ENCODE measurements around the gene ELOF1.
"Not testable (repeated sequence)": the region's sequence is repeated elsewhere in the genome, so short reads cannot be mapped to it uniquely, and the experiment has no call there.

The ELOF1 gene

DNA sequence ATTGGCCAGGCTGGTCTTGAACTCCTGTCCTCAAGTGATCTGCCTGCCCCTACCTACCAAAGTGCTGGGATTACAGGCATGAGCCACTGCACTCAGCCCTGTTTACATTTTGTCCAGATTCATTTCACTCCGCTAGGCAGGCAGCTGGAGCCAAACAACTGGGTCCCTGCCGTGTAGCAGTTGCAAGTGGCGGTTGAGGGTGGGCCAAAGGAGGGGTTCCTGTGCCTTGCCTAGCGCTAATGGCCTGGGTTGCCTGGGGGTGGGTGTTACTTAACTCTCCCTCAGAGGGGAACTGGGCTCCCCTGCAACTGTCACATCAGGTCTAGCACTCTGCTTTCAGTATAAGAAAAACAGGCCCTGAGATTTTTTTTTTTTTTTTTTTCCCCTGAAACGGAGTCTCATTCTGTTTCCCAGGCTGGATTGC, 11.0 kb upstream of the ELOF1 start:
- DNase-seq (ENCODE audit: low read depth in 2 of 2): no peak

DNA sequence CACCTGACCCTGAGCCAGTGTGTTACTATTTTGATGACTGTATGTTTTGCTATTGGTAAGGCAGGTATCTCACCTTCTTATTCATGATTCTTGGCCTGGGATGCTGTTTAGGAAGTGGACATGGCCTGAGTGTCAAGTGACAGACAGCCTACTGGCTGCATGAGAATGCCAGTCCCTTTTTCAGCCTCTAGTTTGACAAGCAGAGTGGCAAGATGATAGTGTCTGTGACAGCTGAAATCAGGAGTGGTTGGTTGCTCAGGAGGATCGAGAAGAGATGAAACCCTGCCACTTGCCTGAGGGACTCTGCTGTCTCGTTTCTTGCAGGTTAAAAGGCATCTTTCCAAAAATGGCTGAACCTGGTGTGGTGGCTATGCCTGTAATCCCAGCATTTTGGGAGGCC, 7.1 kb upstream of the ELOF1 start:
- no peak for DNase-seq (ENCODE audit: low read depth in 2 of 2)

DNA sequence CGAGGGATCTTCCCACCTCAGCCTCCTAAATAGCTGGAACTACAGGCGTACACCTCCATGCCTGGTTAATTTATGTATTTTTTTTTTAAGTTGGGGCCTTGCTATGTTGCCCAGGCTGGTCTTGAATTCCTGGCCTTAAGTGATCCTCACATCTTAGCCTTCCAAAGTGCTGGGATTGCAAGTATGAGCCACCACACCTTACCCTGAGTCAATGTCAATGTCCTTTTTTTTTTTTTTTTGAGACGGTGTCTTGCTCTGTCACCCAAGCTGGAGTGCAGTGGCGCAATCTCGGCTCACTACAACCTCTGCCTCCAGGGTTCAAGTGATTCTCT, 6.6 kb upstream of the ELOF1 start:
- not testable (repeated sequence) for DNase-seq (ENCODE audit: low read depth in 2 of 2)

GRCh38 chr19:11564082-11564807, 5.2 kb upstream of the ELOF1 start:
- not testable (repeated sequence) for DNase-seq (ENCODE audit: low read depth in 2 of 2)

- no peak for DNase-seq (ENCODE audit: low read depth in 2 of 2)
These were observed 4.5 kb upstream of the ELOF1 start for GRCh38 chr19:11563532-11563931.

GRCh38 chr19:11560404-11561051, 1.5 kb upstream of the ELOF1 start:
- DNase-seq (ENCODE audit: low read depth in 2 of 2): peak in 1 of 2 donors; percentile 48

- DNase-seq (ENCODE audit: low read depth in 2 of 2): no peak
These were observed 2.2 kb downstream of the ELOF1 start for GRCh38 chr19:11556634-11557420.

DNA sequence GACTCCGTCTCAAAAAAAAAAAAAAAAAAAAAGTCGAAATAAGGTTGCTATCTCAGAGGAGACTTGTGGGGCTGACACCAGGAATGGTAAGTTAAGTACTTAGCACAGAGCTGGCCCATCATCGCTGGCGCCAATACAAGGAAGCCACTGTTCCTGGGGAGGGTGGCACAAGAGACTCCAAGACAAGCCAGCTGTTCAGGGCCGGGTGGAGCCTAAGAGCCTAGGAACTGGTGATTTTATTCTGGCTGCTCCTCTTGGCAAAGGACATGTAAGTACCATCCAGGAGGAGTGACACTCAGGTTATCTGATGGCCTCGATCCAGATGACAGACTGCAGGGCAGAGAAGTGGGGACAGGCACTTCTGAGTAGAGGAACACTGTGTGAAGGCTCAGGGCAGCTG, 3.8 kb downstream of the ELOF1 start:
- DNase-seq (ENCODE audit: low read depth in 2 of 2): no peak

GRCh38 chr19:11554160-11554559, 4.9 kb downstream of the ELOF1 start:
- no peak for DNase-seq (ENCODE audit: low read depth in 2 of 2)

DNA sequence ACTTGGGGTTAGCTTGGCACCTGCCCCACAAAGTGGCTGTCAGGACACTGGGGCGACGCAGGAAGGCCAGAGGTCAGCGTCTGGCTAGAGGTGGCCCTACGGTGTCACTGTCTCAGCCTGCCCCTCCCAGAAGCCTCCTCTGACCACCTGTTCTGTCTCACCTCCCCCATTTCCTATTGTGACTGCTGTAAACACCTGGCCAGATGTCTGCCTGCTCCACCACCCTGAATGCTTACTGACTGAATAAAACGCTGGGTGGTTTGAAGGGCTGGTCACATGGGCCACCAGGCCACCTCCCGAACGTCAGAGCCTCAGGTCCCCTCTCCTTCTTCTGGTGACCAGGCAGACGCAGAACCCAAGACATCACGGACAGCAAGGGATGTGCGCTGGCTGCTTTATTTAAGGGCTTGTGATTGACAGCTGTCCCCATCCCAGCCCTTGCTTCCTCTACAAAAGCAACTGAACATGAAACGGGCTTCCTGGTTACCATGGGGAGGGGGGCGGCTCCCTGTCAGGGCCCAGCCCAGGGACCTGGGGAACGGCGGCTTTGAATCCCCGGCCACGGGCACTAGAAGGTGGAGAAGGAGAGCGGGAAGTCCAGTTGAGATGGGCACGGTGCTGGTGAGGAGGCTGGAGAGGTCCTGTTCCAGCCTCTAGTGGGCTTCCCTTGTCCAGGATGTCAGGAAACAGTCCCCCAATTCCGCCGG, 6.2 kb downstream of the ELOF1 start:
- DNase-seq (ENCODE audit: low read depth in 2 of 2): no peak

GRCh38 chr19:11551603-11552235, 7.3 kb downstream of the ELOF1 start:
- no peak for DNase-seq (ENCODE audit: low read depth in 2 of 2)

GRCh38 chr19:11550265-11550664, 8.8 kb downstream of the ELOF1 start:
- DNase-seq (ENCODE audit: low read depth in 2 of 2): no peak

DNA sequence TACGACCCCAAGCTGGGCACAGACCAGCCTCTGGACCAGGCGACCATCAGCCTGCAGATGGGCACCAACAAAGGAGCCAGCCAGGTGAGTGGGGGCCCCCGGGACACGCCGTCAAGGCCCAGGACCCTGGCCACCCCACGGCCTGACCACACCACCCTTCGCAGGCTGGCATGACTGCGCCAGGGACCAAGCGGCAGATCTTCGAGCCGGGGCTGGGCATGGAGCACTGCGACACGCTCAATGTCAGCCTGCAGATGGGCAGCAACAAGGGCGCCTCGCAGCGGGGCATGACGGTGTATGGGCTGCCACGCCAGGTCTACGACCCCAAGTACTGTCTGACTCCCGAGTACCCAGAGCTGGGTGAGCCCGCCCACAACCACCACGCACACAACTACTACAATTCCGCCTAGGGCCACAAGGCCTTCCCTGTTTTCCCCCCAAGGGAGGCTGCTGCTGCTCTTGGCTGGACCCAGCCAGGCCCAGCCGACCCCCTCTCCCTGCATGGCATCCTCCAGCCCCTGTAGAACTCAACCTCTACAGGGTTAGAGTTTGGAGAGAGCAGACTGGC, 9.6 kb downstream of the ELOF1 start:
- DNase-seq (ENCODE audit: low read depth in 2 of 2): no peak

DNA sequence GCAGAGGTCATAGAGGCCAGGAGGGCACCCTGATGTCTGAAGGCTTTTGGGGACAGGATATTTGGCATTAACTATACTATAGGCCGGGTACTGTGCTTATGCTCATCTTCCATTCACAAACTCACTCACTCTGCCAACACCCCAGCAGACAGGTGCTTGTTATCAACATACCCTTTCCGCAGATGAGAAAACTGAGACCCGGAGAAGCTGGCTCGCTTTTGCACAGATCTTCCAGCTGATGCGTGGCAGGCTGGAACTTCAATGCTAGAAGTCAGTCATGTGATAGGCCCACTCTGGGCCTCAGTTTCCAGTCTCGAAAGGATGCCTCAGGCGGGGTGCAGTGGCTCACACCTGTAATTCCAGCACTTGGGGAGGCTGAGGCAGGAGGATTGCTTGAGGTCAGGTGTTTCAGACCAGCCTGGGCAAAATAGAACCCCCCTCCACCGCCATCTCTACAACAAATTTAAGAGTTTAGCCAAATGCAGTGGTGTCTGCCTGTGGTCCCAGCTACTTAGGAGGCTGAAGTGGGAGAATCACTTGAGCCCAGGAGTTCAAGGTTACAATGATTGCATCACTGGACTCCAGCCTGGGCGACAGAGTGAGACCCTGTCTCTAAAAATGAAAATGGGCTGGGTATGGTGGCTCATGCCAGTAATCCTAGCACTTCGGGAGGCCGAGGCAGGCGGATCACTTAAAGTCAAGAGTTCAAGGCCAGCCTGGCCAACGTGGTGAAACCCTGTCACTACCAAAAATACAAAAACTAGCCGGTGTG, 10.9 kb downstream of the ELOF1 start:
- DNase-seq (ENCODE audit: low read depth in 2 of 2): no peak

GRCh38 chr19:11541238-11541637, 17.8 kb downstream of the ELOF1 start:
- no peak for DNase-seq (ENCODE audit: low read depth in 2 of 2)

DNA sequence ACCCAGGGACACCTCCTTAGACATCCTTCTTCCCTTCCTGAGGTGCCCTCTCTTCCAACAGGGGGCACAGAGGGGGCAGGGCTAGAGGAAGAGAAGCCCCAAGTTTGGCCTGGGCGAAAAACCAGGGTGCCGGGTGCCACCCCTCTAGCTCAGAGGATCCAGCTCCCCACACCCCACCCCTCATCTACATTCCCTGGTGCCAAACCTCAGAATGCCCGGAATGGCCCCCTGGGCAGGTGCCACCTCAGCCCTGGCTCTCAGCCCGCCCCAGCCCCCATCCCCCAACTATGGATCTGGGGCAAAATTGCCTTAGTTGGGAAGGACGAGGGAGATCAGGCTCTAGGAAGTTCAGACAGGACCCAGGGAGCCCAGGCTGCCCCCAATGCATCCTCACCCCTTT, 18.4 kb downstream of the ELOF1 start:
- DNase-seq (ENCODE audit: low read depth in 2 of 2): no peak

DNA sequence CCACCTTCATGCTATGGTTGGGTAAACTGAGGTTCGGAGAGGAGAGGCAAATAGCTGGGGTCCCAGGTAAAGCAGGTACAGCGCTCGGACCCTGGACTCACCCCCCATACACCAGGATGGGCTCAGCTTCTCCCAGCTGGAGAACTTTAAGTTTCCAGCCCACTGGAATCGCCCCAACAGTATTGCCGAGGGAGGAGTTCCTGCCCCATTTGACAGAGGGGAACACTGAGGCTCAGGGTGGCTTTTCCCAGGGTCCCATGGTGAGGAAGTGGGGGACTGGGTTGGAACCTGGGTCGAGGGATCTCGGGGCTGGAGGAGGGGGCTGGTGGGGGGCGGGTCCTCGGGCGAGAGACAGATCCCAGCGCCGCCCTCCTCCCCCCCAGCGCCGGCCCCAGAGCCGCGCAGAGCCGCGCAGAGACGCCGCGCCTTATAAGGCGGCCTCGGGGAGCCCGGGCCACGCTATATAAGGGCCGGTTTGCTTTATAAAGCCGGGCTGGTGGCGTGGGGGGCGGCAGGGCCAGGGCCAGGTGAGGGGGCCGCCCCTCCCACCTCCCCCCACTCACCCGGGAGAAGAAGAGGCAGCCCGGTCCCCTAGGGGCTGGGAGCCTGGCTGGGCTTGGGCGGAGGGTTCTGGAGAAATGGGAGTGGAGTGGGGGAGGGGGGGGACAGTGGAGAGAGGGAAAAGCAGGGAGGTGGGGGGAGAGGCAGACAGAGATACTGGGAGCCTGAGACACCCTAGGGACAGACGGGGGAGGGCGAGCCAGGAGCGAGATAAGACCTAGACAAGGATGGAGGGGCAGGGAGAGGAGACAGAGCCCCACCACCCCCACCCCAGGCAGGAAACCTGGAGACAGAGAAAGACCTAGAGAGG, 19.3 kb downstream of the ELOF1 start:
- DNase-seq (ENCODE audit: low read depth in 2 of 2): no peak

GRCh38 chr19:11538232-11539036, 20.6 kb downstream of the ELOF1 start, which contains the start of gene CNN1:
Gene CNN1 (plus strand): TSS chr19:11538851. CDS start chr19:11538928, 77 bp downstream.
- DNase-seq (ENCODE audit: low read depth in 2 of 2): no peak
